ENCODE measurements around the gene TFCP2L1.

TFCP2L1 gene

GRCh38 chr2:121197369-121198091 is 87.5 kb downstream of the TFCP2L1 start:
- peak; percentile 23 for DNase-seq (ENCODE audit: low read depth)
- no peak for TF ChIP-seq CTCF (conservative IDR thresholded peaks at IDR 0.05; ENCODE audit: low read depth, low read length)
- H3K4me3 ChIP-seq (ENCODE audit: low read length): no peak overlapping the region

GRCh38 chr2:121196849-121197155 is 88.2 kb downstream of the TFCP2L1 start:
- DNase-seq (ENCODE audit: low read depth): no peak
- TF ChIP-seq CTCF (conservative IDR thresholded peaks at IDR 0.05; ENCODE audit: low read depth, low read length): no peak
- H3K4me3 ChIP-seq (ENCODE audit: low read length): no peak overlapping the region

GRCh38 chr2:121196132-121196848 is 88.7 kb downstream of the TFCP2L1 start:
- DNase-seq (ENCODE audit: low read depth): no peak
- H3K4me3 ChIP-seq (ENCODE audit: low read length): no peak overlapping the region

GRCh38 chr2:121195036-121195435 is 90.0 kb downstream of the TFCP2L1 start:
- no peak for DNase-seq (ENCODE audit: low read depth)
- no peak overlapping the region for H3K4me3 ChIP-seq (ENCODE audit: low read length)
- TF ChIP-seq CTCF (conservative IDR thresholded peaks at IDR 0.05; ENCODE audit: low read depth, low read length): no peak

More at GRCh38 chr2:121196132-121196848, 88.7 kb downstream of the TFCP2L1 start:
- TF ChIP-seq CTCF (conservative IDR thresholded peaks at IDR 0.05; ENCODE audit: low read depth, low read length): no peak

GRCh38 chr2:121194626-121195025 is 90.4 kb downstream of the TFCP2L1 start:
- no peak for DNase-seq (ENCODE audit: low read depth)
- no peak overlapping the region for H3K4me3 ChIP-seq (ENCODE audit: low read length)
- no peak for TF ChIP-seq CTCF (conservative IDR thresholded peaks at IDR 0.05; ENCODE audit: low read depth, low read length)

DNA sequence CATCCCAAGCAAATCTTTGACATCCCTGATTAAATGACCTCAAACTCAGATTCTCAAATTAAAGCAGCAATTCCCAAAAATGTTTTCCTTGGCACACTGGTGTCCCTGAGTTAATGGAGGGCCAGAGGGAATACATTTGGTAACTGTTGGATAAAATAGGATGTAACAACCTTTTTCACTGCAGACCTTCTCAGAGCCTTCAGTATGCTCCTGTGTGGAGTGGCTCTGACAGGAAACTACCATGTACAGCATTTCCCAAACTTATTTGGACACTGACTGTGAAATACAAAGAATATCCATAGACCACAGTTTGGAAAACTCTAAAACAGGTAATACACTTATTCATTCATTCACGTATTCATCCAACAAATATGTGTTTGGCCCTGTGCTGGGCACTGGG is 91.8 kb downstream of the TFCP2L1 start:
- TF ChIP-seq CTCF (conservative IDR thresholded peaks at IDR 0.05; ENCODE audit: low read depth, low read length): no peak
- DNase-seq (ENCODE audit: low read depth): no peak
- no peak overlapping the region for H3K4me3 ChIP-seq (ENCODE audit: low read length)

GRCh38 chr2:121192576-121192975 is 92.4 kb downstream of the TFCP2L1 start:
- no peak for DNase-seq (ENCODE audit: low read depth)
- no peak for TF ChIP-seq CTCF (conservative IDR thresholded peaks at IDR 0.05; ENCODE audit: low read depth, low read length)
- no peak overlapping the region for H3K4me3 ChIP-seq (ENCODE audit: low read length)

All from retinal pigment epithelial cell (primary cell).